GM06990 (cell line): ENCODE measurements around the gene LAMC1.

Experiments
- DNase-seq: peaks from one replicate; pipeline ENCODE4 v3.0.0-alpha.2; 2011; ENCODE audit not compliant: insufficient read length; ENCODE audit errors: extremely low read depth
- H3K27me3 ChIP-seq: replicated peaks from 2 replicates; pipeline ENCODE4 v1.6.0; 2011; ENCODE audit warnings: low read length; ENCODE audit not compliant: control insufficient read depth, insufficient read depth
- H3K36me3 ChIP-seq: 2 replicates; pipeline ENCODE4 v1.5.1; 2011; ENCODE audit warnings: low read length; ENCODE audit not compliant: control insufficient read depth, insufficient read depth
- H3K4me3 ChIP-seq: replicated peaks from 2 replicates; pipeline ENCODE4 v1.5.1; 2011; ENCODE audit warnings: low read depth, mild to moderate bottlenecking, control low read depth, low read length
- CTCF ChIP-seq: IDR thresholded peaks from 2 replicates; pipeline ENCODE4 v1.5.1; 2011; ENCODE audit warnings: low read length, control low read depth, mild to moderate bottlenecking, inconsistent platforms; ENCODE audit not compliant: insufficient read depth, poor library complexity, severe bottlenecking

The LAMC1 gene

GRCh38 chr1:183033205-183033604 lies 10.0 kb downstream of the LAMC1 start:
- Histone ChIP-seq H3K36me3 (no peaks in the 10 kb centered on the region), H3K4me3 (no peak overlapping the region), H3K27me3 (no peaks in the 10 kb centered on the region)
- no peak for DNase-seq
- TF ChIP-seq CTCF: no peak

GRCh38 chr1:183034682-183035081 lies 11.5 kb downstream of the LAMC1 start:
- no peak for TF ChIP-seq CTCF
- Histone ChIP-seq H3K36me3 (no peaks in the 10 kb centered on the region), H3K27me3 (no peaks in the 10 kb centered on the region), H3K4me3 (no peak overlapping the region)
- no peak for DNase-seq

GRCh38 chr1:183038333-183038866 lies 15.2 kb downstream of the LAMC1 start:
- H3K36me3 ChIP-seq: no peaks in the 10 kb centered on the region
- TF ChIP-seq CTCF: no peak
- no peaks in the 10 kb centered on the region for H3K27me3 ChIP-seq
- H3K4me3 ChIP-seq: no peak overlapping the region
- DNase-seq: no peak

- no peak for DNase-seq
- H3K27me3 ChIP-seq: no peaks in the 10 kb centered on the region
- TF ChIP-seq CTCF: no peak
- no peaks in the 10 kb centered on the region for H3K36me3 ChIP-seq
- H3K4me3 ChIP-seq: no peak overlapping the region
Measured at GRCh38 chr1:183038913-183039312, 15.7 kb downstream of the LAMC1 start.

- no peak for TF ChIP-seq CTCF
- no peak for DNase-seq
- Histone ChIP-seq H3K27me3 (no peaks in the 10 kb centered on the region), H3K4me3 (no peak overlapping the region), H3K36me3 (no peaks in the 10 kb centered on the region)
Measured at GRCh38 chr1:183039330-183039729, 16.1 kb downstream of the LAMC1 start.

- Histone ChIP-seq H3K4me3 (no peak overlapping the region), H3K27me3 (no peaks in the 10 kb centered on the region), H3K36me3 (no peaks in the 10 kb centered on the region)
- TF ChIP-seq CTCF: no peak
- DNase-seq: no peak
Measured at GRCh38 chr1:183039985-183040447, 16.8 kb downstream of the LAMC1 start.
